Colonic mucosa (tissue), 4 donors: ENCODE data around the gene SIT1. TPM values are rescaled to one million over a fixed set of nuclear protein-coding genes. Genes with fewer than 3 reads are reported as not detected.
A peak's percentile ranks its signal among the peaks of the same experiment; 100 is the strongest.

Experiments
- DNase-seq: peaks from one replicate; pipeline ENCODE4 v3.0.0-alpha.2; 2020
- H3K27ac ChIP-seq: fragments of 200-600 bp; one replicate; pipeline ENCODE4 v1.8.0; 2021
- H3K27me3 ChIP-seq: fragments of 200-600 bp; one replicate; pipeline ENCODE4 v1.8.0; 2021
- H3K36me3 ChIP-seq: fragments of 200-600 bp; one replicate; pipeline ENCODE4 v1.8.0; 2021
- H3K4me1 ChIP-seq: fragments of 200-600 bp; one replicate; pipeline ENCODE4 v1.8.0; 2021; ENCODE audit warnings: mild to moderate bottlenecking
- H3K4me3 ChIP-seq: fragments of 200-600 bp; one replicate; pipeline ENCODE4 v1.8.0; 2021
- H3K9ac ChIP-seq, 2 donors: one replicate each; pipeline ENCODE4 v1.7.0; 2013; ENCODE audit warnings: control low read depth in 2 of 2, low read depth in 2 of 2, low read length in 2 of 2
- H3K9me3 ChIP-seq: fragments of 200-600 bp; one replicate; pipeline ENCODE4 v1.8.0; 2021
- CTCF ChIP-seq: fragments of 200-600 bp; IDR thresholded peaks from one replicate; pipeline ENCODE4 v1.8.0; 2022; ENCODE audit warnings: antibody characterized with exemption, mild to moderate bottlenecking
- intact Hi-C: fragments of 100-400 bp; cut with DNase I; formaldehyde crosslinking; loops from one replicate; pipeline ENCODE4 v1.14.1; 2022
- total RNA-seq, 2 donors: library from RNA; stranded (reverse); fragmentation: NEBNext Ultra II Directional in 1 of 2; extraction: Animal tissue kit (Norgen Biotek cat#: 25700) in 1 of 2; gene quantifications; one replicate each; pipeline ENCODE4 v1.2.1, GENCODE V29; 2021
- donor health status: healthy.
- donor health status: DM: no; HTN: no; CAD: no.
- donor health status: DM: no; HTN: no; CAD: no.

SIT1 gene
- total RNA-seq, 2 donors from 2014 or later = 0.67 to 1.0 TPM

- no peak overlapping the region for H3K4me3 ChIP-seq
- intact Hi-C loops = no loop called here
- peaks cover 4% of the 10 kb centered on the region for H3K4me1 ChIP-seq
- TF ChIP-seq CTCF = no peak
- H3K9ac ChIP-seq = no peak overlapping the region
- H3K27me3 ChIP-seq = no peaks in the 10 kb centered on the region
- H3K27ac ChIP-seq = no peak overlapping the region
- H3K9me3 ChIP-seq = no peaks in the 10 kb centered on the region
- no peak for DNase-seq
- H3K36me3 ChIP-seq = no peaks in the 10 kb centered on the region
Observed at GRCh38 chr9:35667939-35668338, 17.2 kb upstream of the SIT1 start.

GRCh38 chr9:35666549-35666948, 15.8 kb upstream of the SIT1 start:
- intact Hi-C loops = no loop called here
- Histone ChIP-seq H3K9me3 (no peaks in the 10 kb centered on the region), H3K9ac (no peak overlapping the region), H3K4me1 (peaks cover 9% of the 10 kb centered on the region), H3K27ac (no peak overlapping the region), H3K27me3 (no peaks in the 10 kb centered on the region), H3K36me3 (no peaks in the 10 kb centered on the region), H3K4me3 (no peak overlapping the region)
- no peak for TF ChIP-seq CTCF
- no peak for DNase-seq

- Histone ChIP-seq H3K4me3 (no peak overlapping the region), H3K36me3 (no peaks in the 10 kb centered on the region), H3K4me1 (peaks cover 9% of the 10 kb centered on the region), H3K27ac (no peak overlapping the region), H3K9ac (no peak overlapping the region), H3K27me3 (no peaks in the 10 kb centered on the region), H3K9me3 (no peaks in the 10 kb centered on the region)
- no peak for TF ChIP-seq CTCF
- no peak for DNase-seq
- intact Hi-C loops = no loop called here
Observed at GRCh38 chr9:35666045-35666444, 15.3 kb upstream of the SIT1 start.

GRCh38 chr9:35665471-35665818, 14.7 kb upstream of the SIT1 start:
- Histone ChIP-seq H3K36me3 (no peaks in the 10 kb centered on the region), H3K9ac (peak overlapping the region; percentile 80 to 81), H3K9me3 (no peaks in the 10 kb centered on the region), H3K27me3 (no peaks in the 10 kb centered on the region), H3K4me1 (peaks cover 15% of the 10 kb centered on the region), H3K4me3 (peak overlapping the region; percentile 49), H3K27ac (peak overlapping the region; percentile 42)
- no peak for DNase-seq
- intact Hi-C loops = no loop called here
- TF ChIP-seq CTCF = no peak

- no peak for TF ChIP-seq CTCF
- peak; percentile 91 for DNase-seq
- Histone ChIP-seq H3K9me3 (no peaks in the 10 kb centered on the region), H3K4me3 (peak within 1 kb of the TSS; percentile 49), H3K36me3 (no peaks in the 10 kb centered on the region), H3K27me3 (no peaks in the 10 kb centered on the region), H3K9ac (peak within 1 kb of the TSS; percentile 80 to 81), H3K4me1 (peaks cover 17% of the 10 kb centered on the region), H3K27ac (peak within 1 kb of the TSS; percentile 42)
- intact Hi-C loops = loop anchor here (5.0 kb wide), 1 partner anchor 68 kb away; the partner anchor contains the start of genes CREB3 and TLN1
Observed at GRCh38 chr9:35664531-35665470, 14.1 kb upstream of the SIT1 start, which contains the start of gene ARHGEF39. TSS of gene ARHGEF39 (minus strand) at chr9:35665195. CDS start at chr9:35665169, 26 bp downstream.
